ENCODE results near the gene NF2. TPM values are rescaled to one million over a fixed set of nuclear protein-coding genes. Genes with fewer than 3 reads are reported as not detected.

The NF2 gene
- total RNA-seq, 2 donors from 2014 or later = 45.7 to 51.4 TPM

GRCh38 chr22:29700206-29700899, 96.9 kb downstream of the NF2 start:
- TF ChIP-seq CTCF (conservative IDR thresholded peaks at IDR 0.05) = no peak
- peaks cover 24% of the 10 kb centered on the region for H3K4me1 ChIP-seq (ENCODE audit: control insufficient read depth, insufficient read depth, low read length)
- Mint-ChIP-seq H3K27me3 (ENCODE audit: insufficient read depth) (peaks cover 9% of the 10 kb centered on the region), H3K27ac (no peak overlapping the region), H3K4me1 (peaks cover 22% of the 10 kb centered on the region), H3K36me3 (ENCODE audit: low read depth) (peaks cover 5% of the 10 kb centered on the region), H3K9me3 (no peaks in the 10 kb centered on the region), H3K4me3 (no peak overlapping the region)
- no peak for DNase-seq
- no peaks in the 10 kb centered on the region for H3K9me3 ChIP-seq (ENCODE audit: control insufficient read depth, low read length)
- 75 to 88% methylated on average over 13 to 19 of the region's 19 CpGs for WGBS, 2 experiments (ENCODE audit: insufficient coverage in 1 of 2, insufficient read length in 1 of 2)
- H3K4me3 ChIP-seq (ENCODE audit: low read length) = no peak overlapping the region
- no peak overlapping the region for H3K9ac ChIP-seq (ENCODE audit: extremely low read depth, low read length, poor library complexity, severe bottlenecking)
- H3K36me3 ChIP-seq (ENCODE audit: control insufficient read depth, insufficient read depth, low read length) = peaks cover 9% of the 10 kb centered on the region
- peaks cover 9% of the 10 kb centered on the region for H3K27me3 ChIP-seq (ENCODE audit: control insufficient read depth, insufficient read depth, low read length, poor library complexity, severe bottlenecking)
- H3K27ac ChIP-seq (ENCODE audit: low read depth, low read length) = no peak overlapping the region

- peaks cover under 1% of the 10 kb centered on the region for H3K36me3 Mint-ChIP-seq (ENCODE audit: low read depth)
- no peak for TF ChIP-seq CTCF (conservative IDR thresholded peaks at IDR 0.05)
- no peaks in the 10 kb centered on the region for H3K9me3 Mint-ChIP-seq
- H3K27ac ChIP-seq (ENCODE audit: low read depth, low read length) = no peak overlapping the region
- H3K27me3 ChIP-seq (ENCODE audit: control insufficient read depth, insufficient read depth, low read length, poor library complexity, severe bottlenecking) = peaks cover 9% of the 10 kb centered on the region
- no peak overlapping the region for H3K27ac Mint-ChIP-seq
- no peak overlapping the region for H3K4me3 ChIP-seq (ENCODE audit: low read length)
- no peak overlapping the region for H3K4me3 Mint-ChIP-seq
- H3K36me3 ChIP-seq (ENCODE audit: control insufficient read depth, insufficient read depth, low read length) = peaks cover 4% of the 10 kb centered on the region
- H3K4me1 ChIP-seq (ENCODE audit: control insufficient read depth, insufficient read depth, low read length) = peaks cover 24% of the 10 kb centered on the region
- WGBS, 2 experiments (ENCODE audit: insufficient coverage in 1 of 2, insufficient read length in 1 of 2) = 67 to 79% methylated on average over 7 to 9 of the region's 9 CpGs
- no peak overlapping the region for H3K9ac ChIP-seq (ENCODE audit: extremely low read depth, low read length, poor library complexity, severe bottlenecking)
- H3K4me1 Mint-ChIP-seq = peaks cover 22% of the 10 kb centered on the region
- DNase-seq = no peak
- no peaks in the 10 kb centered on the region for H3K9me3 ChIP-seq (ENCODE audit: control insufficient read depth, low read length)
- H3K27me3 Mint-ChIP-seq (ENCODE audit: insufficient read depth) = peaks cover 9% of the 10 kb centered on the region
Observed at GRCh38 chr22:29700900-29701154, 97.4 kb downstream of the NF2 start.

- H3K9me3 Mint-ChIP-seq = no peaks in the 10 kb centered on the region
- whole genome bisulfite sequencing, 2 experiments (ENCODE audit: insufficient coverage in 1 of 2, insufficient read length in 1 of 2) = 45 to 53% methylated on average over 12 to 14 of the region's 14 CpGs
- no peaks in the 10 kb centered on the region for H3K36me3 Mint-ChIP-seq (ENCODE audit: low read depth)
- H3K27me3 Mint-ChIP-seq (ENCODE audit: insufficient read depth) = peaks cover 14% of the 10 kb centered on the region
- no peak overlapping the region for H3K9ac ChIP-seq (ENCODE audit: extremely low read depth, low read length, poor library complexity, severe bottlenecking)
- H3K4me1 ChIP-seq (ENCODE audit: control insufficient read depth, insufficient read depth, low read length) = peaks cover 24% of the 10 kb centered on the region
- peaks cover 22% of the 10 kb centered on the region for H3K4me1 Mint-ChIP-seq
- H3K4me3 ChIP-seq (ENCODE audit: low read length) = no peak overlapping the region
- H3K27ac Mint-ChIP-seq = peak overlapping the region; percentile 28
- no peaks in the 10 kb centered on the region for H3K36me3 ChIP-seq (ENCODE audit: control insufficient read depth, insufficient read depth, low read length)
- H3K4me3 Mint-ChIP-seq = no peak overlapping the region
- peaks cover 9% of the 10 kb centered on the region for H3K27me3 ChIP-seq (ENCODE audit: control insufficient read depth, insufficient read depth, low read length, poor library complexity, severe bottlenecking)
- peak overlapping the region; percentile 12 for H3K27ac ChIP-seq (ENCODE audit: low read depth, low read length)
- no peaks in the 10 kb centered on the region for H3K9me3 ChIP-seq (ENCODE audit: control insufficient read depth, low read length)
- peak; percentile 67 for TF ChIP-seq CTCF (conservative IDR thresholded peaks at IDR 0.05)
- peak; percentile 82 for DNase-seq
Observed at GRCh38 chr22:29701155-29701999, 97.9 kb downstream of the NF2 start.
